ENCODE results near the gene SERPINA4.

SERPINA4 gene

GRCh38 chr14:94548131-94548998 is 12.9 kb upstream of the SERPINA4 start:
- H3K27me3 Mint-ChIP-seq (ENCODE audit: low read depth): peaks cover 10% of the 10 kb centered on the region

DNA sequence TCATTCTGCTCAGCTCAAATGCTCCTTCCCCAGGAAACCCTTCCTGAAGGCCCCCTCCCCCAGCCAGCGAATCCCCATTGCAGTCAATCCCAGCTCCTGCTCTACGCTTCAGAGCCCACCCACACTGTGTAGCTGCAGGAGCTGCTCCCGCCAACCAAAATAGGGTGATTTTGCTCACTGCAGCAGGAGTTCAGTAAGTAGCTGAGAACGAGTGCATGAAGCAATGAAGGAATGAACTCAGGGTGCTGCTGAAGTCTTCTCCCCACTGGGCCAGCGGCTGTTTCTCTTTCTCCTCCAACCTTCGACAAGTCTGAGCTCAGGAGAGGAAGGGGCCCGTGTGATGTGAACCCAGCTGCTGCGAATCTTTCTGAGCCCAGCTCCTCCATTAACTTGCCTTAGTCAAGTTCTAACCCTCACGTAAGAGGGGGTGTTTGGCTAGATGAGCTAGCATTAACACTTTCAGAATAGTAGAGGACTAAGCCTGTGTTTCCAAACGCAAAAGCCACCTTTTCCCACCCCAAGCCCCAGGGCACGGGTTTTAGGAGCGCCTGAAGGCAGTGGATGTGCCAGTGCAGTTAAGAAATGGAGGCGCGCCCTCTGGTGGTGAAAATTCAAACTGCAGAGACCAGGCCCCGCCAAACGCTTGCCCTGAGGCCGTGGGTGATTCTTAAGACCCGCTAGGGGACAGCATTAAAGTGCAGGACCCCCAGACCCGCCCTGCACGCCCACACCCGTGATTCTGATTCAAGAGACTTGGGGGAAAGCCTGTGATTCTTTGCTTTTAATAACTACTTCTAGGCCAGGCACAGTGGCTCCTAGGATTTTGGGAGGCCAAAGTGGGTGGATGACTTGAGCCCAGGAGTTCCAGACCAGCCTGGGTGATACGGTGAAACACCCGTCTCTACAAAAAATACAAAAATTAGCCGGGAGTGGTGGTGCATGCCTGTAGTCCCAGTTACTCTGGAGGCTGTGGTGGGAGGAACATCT is 11.9 kb upstream of the SERPINA4 start:
- H3K4me1 Mint-ChIP-seq (ENCODE audit: low read depth): no peaks in the 10 kb centered on the region
- peaks cover 10% of the 10 kb centered on the region for H3K27me3 Mint-ChIP-seq (ENCODE audit: low read depth)
- H3K36me3 Mint-ChIP-seq (ENCODE audit: low read depth): no peaks in the 10 kb centered on the region
- H3K4me3 Mint-ChIP-seq: no peak overlapping the region
- DNase-seq (ENCODE audit: low spot score): peak; percentile 34
- no peak overlapping the region for H3K27ac Mint-ChIP-seq
- H3K9me3 Mint-ChIP-seq: no peaks in the 10 kb centered on the region

More at GRCh38 chr14:94548131-94548998, 12.9 kb upstream of the SERPINA4 start:
- H3K27ac Mint-ChIP-seq: no peak overlapping the region
- H3K4me1 Mint-ChIP-seq (ENCODE audit: low read depth): no peaks in the 10 kb centered on the region
- DNase-seq (ENCODE audit: low spot score): no peak
- no peaks in the 10 kb centered on the region for H3K36me3 Mint-ChIP-seq (ENCODE audit: low read depth)
- no peaks in the 10 kb centered on the region for H3K9me3 Mint-ChIP-seq
- no peak overlapping the region for H3K4me3 Mint-ChIP-seq

DNA sequence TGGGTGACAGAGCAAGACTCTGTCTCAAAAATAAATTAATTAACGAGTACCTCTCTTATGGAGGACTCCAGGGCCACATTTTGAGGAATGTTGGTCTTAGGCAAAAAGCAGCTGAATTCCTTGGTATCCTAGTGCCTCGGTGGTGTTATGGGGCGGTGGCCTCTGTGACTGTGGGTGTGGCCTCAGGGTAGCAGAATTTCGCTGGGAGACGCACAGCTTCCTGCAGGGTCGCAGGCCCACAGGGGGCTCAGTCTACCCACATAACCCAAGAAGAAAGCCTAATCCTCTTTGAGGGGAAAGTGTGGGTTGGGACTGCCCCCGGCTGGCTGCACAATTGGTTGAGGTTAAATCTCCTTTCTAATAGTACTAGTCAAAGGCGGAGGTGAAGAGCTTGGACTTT is 11.2 kb upstream of the SERPINA4 start:
- no peak overlapping the region for H3K4me3 Mint-ChIP-seq
- H3K27me3 Mint-ChIP-seq (ENCODE audit: low read depth): peaks cover 10% of the 10 kb centered on the region

DNA sequence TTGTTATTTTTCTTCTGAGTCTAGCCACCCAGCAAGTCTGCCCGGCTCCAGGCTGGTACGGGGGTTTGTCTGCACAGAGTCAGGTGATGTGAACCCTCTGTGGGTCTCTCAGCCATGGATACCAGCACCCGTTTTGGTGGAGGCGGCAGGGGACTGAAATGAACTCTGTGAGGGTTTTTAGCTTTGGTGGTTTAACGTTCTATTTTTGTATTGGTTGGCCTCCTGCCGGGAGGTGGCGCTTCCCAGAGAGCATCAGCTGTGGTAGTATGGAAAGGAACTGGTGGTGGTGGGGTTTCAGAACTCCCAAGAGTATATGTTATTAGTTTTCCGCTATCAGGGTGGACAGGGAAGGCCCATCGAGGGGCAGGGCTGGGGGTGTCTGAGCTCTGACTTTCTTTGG is 5.3 kb upstream of the SERPINA4 start:
- Mint-ChIP-seq H3K4me1 (ENCODE audit: low read depth) (no peaks in the 10 kb centered on the region), H3K27me3 (ENCODE audit: low read depth) (peaks cover 12% of the 10 kb centered on the region), H3K27ac (no peak overlapping the region), H3K36me3 (ENCODE audit: low read depth) (no peaks in the 10 kb centered on the region), H3K4me3 (no peak overlapping the region), H3K9me3 (no peaks in the 10 kb centered on the region)
- no peak for DNase-seq (ENCODE audit: low spot score)

More for the DNA sequence above, 11.2 kb upstream of the SERPINA4 start:
- H3K4me1 Mint-ChIP-seq (ENCODE audit: low read depth): no peaks in the 10 kb centered on the region
- H3K27ac Mint-ChIP-seq: no peak overlapping the region
- no peaks in the 10 kb centered on the region for H3K36me3 Mint-ChIP-seq (ENCODE audit: low read depth)
- no peak for DNase-seq (ENCODE audit: low spot score)
- no peaks in the 10 kb centered on the region for H3K9me3 Mint-ChIP-seq

GRCh38 chr14:94557327-94557726 is 3.9 kb upstream of the SERPINA4 start:
- no peaks in the 10 kb centered on the region for H3K36me3 Mint-ChIP-seq (ENCODE audit: low read depth)
- no peak overlapping the region for H3K4me3 Mint-ChIP-seq
- no peak overlapping the region for H3K27ac Mint-ChIP-seq
- H3K27me3 Mint-ChIP-seq (ENCODE audit: low read depth): peaks cover 3% of the 10 kb centered on the region
- no peaks in the 10 kb centered on the region for H3K4me1 Mint-ChIP-seq (ENCODE audit: low read depth)
- no peaks in the 10 kb centered on the region for H3K9me3 Mint-ChIP-seq
- no peak for DNase-seq (ENCODE audit: low spot score)

- no peak overlapping the region for H3K4me3 Mint-ChIP-seq
- no peak for DNase-seq (ENCODE audit: low spot score)
- H3K9me3 Mint-ChIP-seq: no peaks in the 10 kb centered on the region
- no peak overlapping the region for H3K27ac Mint-ChIP-seq
- H3K27me3 Mint-ChIP-seq (ENCODE audit: low read depth): peaks cover 2% of the 10 kb centered on the region
- no peaks in the 10 kb centered on the region for H3K4me1 Mint-ChIP-seq (ENCODE audit: low read depth)
- H3K36me3 Mint-ChIP-seq (ENCODE audit: low read depth): no peaks in the 10 kb centered on the region
Measured at GRCh38 chr14:94558842-94559241, 2.4 kb upstream of the SERPINA4 start.

- no peaks in the 10 kb centered on the region for H3K4me1 Mint-ChIP-seq (ENCODE audit: low read depth)
- DNase-seq (ENCODE audit: low spot score): no peak
Measured at GRCh38 chr14:94559638-94560290, 1.5 kb upstream of the SERPINA4 start.

GRCh38 chr14:94560291-94560665 is 964 bp upstream of the SERPINA4 start:
- H3K27ac Mint-ChIP-seq: no peak overlapping the region
- no peaks in the 10 kb centered on the region for H3K36me3 Mint-ChIP-seq (ENCODE audit: low read depth)
- no peak overlapping the region for H3K4me3 Mint-ChIP-seq
- no peak for DNase-seq (ENCODE audit: low spot score)
- peaks cover 2% of the 10 kb centered on the region for H3K27me3 Mint-ChIP-seq (ENCODE audit: low read depth)
- H3K4me1 Mint-ChIP-seq (ENCODE audit: low read depth): no peaks in the 10 kb centered on the region
- H3K9me3 Mint-ChIP-seq: no peaks in the 10 kb centered on the region

More at GRCh38 chr14:94559638-94560290, 1.5 kb upstream of the SERPINA4 start:
- Mint-ChIP-seq H3K27ac (no peak overlapping the region), H3K36me3 (ENCODE audit: low read depth) (no peaks in the 10 kb centered on the region), H3K4me3 (no peak overlapping the region), H3K9me3 (no peaks in the 10 kb centered on the region), H3K27me3 (ENCODE audit: low read depth) (peaks cover 2% of the 10 kb centered on the region)

- Mint-ChIP-seq H3K4me3 (no peak overlapping the region), H3K27me3 (ENCODE audit: low read depth) (no peaks in the 10 kb centered on the region)
Measured at GRCh38 chr14:94561656-94562010, 391 bp downstream of the SERPINA4 start.

DNA sequence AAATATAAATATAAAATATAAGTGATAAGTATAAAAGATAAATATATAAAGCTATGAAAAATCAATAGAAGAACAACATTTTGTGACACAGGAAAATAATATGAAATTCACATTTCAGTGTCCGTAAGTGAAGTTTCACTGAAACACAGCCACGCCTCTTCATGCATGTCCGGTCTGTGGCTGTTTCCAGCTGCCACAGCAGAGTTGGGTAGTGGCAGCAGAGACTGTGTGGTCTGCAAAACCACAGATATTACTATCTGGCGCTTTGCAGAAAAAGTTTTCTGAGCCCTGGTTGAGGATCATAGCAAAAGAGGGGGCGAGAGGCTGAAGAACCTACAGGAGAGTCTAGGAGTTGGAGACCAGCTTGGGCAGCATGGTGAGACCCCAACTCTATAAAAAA is 780 bp downstream of the SERPINA4 start:
- Mint-ChIP-seq H3K4me1 (ENCODE audit: low read depth) (no peaks in the 10 kb centered on the region), H3K9me3 (no peaks in the 10 kb centered on the region), H3K36me3 (ENCODE audit: low read depth) (no peaks in the 10 kb centered on the region), H3K4me3 (no peak overlapping the region), H3K27me3 (ENCODE audit: low read depth) (no peaks in the 10 kb centered on the region), H3K27ac (no peak overlapping the region)
- no peak for DNase-seq (ENCODE audit: low spot score)

More at GRCh38 chr14:94561656-94562010, 391 bp downstream of the SERPINA4 start:
- Mint-ChIP-seq H3K9me3 (no peaks in the 10 kb centered on the region), H3K4me1 (ENCODE audit: low read depth) (no peaks in the 10 kb centered on the region), H3K27ac (no peak overlapping the region), H3K36me3 (ENCODE audit: low read depth) (no peaks in the 10 kb centered on the region)
- DNase-seq (ENCODE audit: low spot score): no peak

DNA sequence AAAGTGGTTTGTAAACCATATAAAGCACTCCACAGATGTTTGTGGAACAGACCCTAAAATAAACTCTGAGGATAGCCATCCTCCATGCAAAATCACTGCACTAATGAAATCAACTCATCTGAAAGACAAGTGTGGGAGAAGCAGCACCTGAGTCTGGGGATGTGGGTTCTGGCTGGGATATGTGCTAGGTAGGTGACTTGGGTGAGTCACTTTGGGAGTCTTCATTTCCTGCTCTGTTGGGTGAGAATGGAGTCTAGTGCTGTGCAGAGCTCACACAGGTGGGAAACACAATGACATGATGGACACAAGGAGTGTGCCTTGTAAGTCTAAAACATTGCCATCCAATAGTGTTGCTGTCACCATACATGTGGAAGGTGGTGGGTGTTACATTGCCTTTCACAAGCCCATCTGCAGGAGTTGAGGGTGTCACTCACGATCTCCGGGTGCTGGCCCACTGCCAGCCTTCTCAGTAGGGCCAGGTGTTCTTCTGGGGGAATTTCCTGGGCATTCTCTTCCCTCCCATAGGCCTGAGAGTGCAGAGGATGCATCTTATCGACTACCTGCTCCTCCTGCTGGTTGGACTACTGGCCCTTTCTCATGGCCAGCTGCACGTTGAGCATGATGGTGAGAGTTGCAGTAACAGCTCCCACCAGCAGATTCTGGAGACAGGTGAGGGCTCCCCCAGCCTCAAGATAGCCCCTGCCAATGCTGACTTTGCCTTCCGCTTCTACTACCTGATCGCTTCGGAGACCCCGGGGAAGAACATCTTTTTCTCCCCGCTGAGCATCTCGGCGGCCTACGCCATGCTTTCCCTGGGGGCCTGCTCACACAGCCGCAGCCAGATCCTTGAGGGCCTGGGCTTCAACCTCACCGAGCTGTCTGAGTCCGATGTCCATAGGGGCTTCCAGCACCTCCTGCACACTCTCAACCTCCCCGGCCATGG is 2.0 kb downstream of the SERPINA4 start:
- Mint-ChIP-seq H3K27ac (no peak overlapping the region), H3K9me3 (no peaks in the 10 kb centered on the region), H3K36me3 (ENCODE audit: low read depth) (no peaks in the 10 kb centered on the region), H3K4me1 (ENCODE audit: low read depth) (no peaks in the 10 kb centered on the region), H3K27me3 (ENCODE audit: low read depth) (no peaks in the 10 kb centered on the region), H3K4me3 (no peak overlapping the region)
- no peak for DNase-seq (ENCODE audit: low spot score)

DNA sequence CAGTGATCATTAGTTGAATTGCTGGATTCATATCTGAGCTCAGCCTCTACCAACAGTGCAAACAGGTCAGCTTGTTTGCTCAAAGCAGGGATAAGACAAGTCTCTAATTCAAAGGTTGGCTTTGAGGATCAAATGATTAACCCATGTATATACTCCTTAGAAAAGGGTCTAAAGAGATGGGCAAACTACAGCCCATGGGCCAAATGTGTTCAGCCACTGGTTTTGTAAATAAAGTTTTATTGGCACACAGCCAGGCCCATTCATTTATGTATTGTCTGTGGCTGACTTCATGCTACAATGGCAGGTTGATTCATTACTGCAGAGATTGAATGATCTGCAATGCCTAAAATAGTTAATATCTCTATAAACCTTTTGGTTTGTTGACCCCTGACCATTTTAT is 3.1 kb downstream of the SERPINA4 start:
- Mint-ChIP-seq H3K27me3 (ENCODE audit: low read depth) (no peaks in the 10 kb centered on the region), H3K36me3 (ENCODE audit: low read depth) (no peaks in the 10 kb centered on the region), H3K9me3 (no peaks in the 10 kb centered on the region), H3K27ac (no peak overlapping the region), H3K4me3 (no peak overlapping the region), H3K4me1 (ENCODE audit: low read depth) (no peaks in the 10 kb centered on the region)
- no peak for DNase-seq (ENCODE audit: low spot score)

GRCh38 chr14:94568186-94568585 is 6.9 kb downstream of the SERPINA4 start:
- H3K4me1 Mint-ChIP-seq (ENCODE audit: low read depth): no peaks in the 10 kb centered on the region
- no peak for DNase-seq (ENCODE audit: low spot score)
- no peak overlapping the region for H3K27ac Mint-ChIP-seq
- H3K4me3 Mint-ChIP-seq: no peak overlapping the region
- H3K9me3 Mint-ChIP-seq: no peaks in the 10 kb centered on the region
- H3K27me3 Mint-ChIP-seq (ENCODE audit: low read depth): no peaks in the 10 kb centered on the region
- H3K36me3 Mint-ChIP-seq (ENCODE audit: low read depth): no peaks in the 10 kb centered on the region

Measured in T-helper 2 cell treated with Interferon-gamma antibody and Interleukin-4, amounts not matched to agents 5 μg/mL and 100 μg/mL, for 36 hours (primary cell).